HEK293 (cell line): ENCODE measurements around the gene PSME1.
A peak's percentile ranks its signal among the peaks of the same experiment; 100 is the strongest.

Experiments used
- ATF2 ChIP-seq: fragments of 450-650 bp; formaldehyde crosslinking; IDR thresholded peaks from 2 replicates; pipeline ENCODE4 v1.5.1; 2016; ENCODE audit warnings: missing biosample characterization, missing genetic modification characterization, low read depth
- EGR2 ChIP-seq: fragments of 450-650 bp; formaldehyde crosslinking; IDR thresholded peaks from 2 replicates; pipeline ENCODE4 v1.5.1; 2016; ENCODE audit warnings: low read depth, missing biosample characterization, missing genetic modification characterization
- KLF1 ChIP-seq: fragments of 450-650 bp; formaldehyde crosslinking; IDR thresholded peaks from 2 replicates; pipeline ENCODE4 v1.5.1; 2016; ENCODE audit warnings: missing biosample characterization, missing genetic modification characterization
- PRDM4 ChIP-seq: fragments of 450-650 bp; formaldehyde crosslinking; IDR thresholded peaks from 2 replicates; pipeline ENCODE4 v1.5.1; 2017; ENCODE audit warnings: missing biosample characterization, missing genetic modification characterization
- ZBTB1 ChIP-seq: fragments of 450-650 bp; formaldehyde crosslinking; IDR thresholded peaks from 2 replicates; pipeline ENCODE4 v1.5.1; 2016; ENCODE audit warnings: missing biosample characterization, missing genetic modification characterization
- ZBTB10 ChIP-seq: fragments of 450-650 bp; formaldehyde crosslinking; IDR thresholded peaks from 2 replicates; pipeline ENCODE4 v1.5.1; 2016; ENCODE audit warnings: missing biosample characterization, missing genetic modification characterization
- ZBTB7A ChIP-seq: fragments of 450-650 bp; formaldehyde crosslinking; IDR thresholded peaks from 2 replicates; pipeline ENCODE4 v1.5.1; 2016; ENCODE audit warnings: low read depth, missing biosample characterization, missing genetic modification characterization
- ZFP69B ChIP-seq: fragments of 450-650 bp; formaldehyde crosslinking; IDR thresholded peaks from 2 replicates; pipeline ENCODE4 v1.5.1; 2016; ENCODE audit warnings: missing biosample characterization, missing genetic modification characterization
- ZNF184 ChIP-seq: fragments of 450-650 bp; IDR thresholded peaks from 2 replicates; pipeline ENCODE4 v1.5.1; 2018; ENCODE audit warnings: missing biosample characterization, mild to moderate bottlenecking, missing genetic modification characterization
- ZNF366 ChIP-seq: fragments of 450-650 bp; formaldehyde crosslinking; conservative IDR thresholded peaks from 2 replicates; pipeline ENCODE4 v1.5.1; 2016; ENCODE audit warnings: missing biosample characterization, missing genetic modification characterization
- ZNF473 ChIP-seq: fragments of 450-650 bp; formaldehyde crosslinking; IDR thresholded peaks from 2 replicates; pipeline ENCODE4 v1.5.1; 2017; ENCODE audit warnings: missing biosample characterization, missing genetic modification characterization
- ZNF513 ChIP-seq: fragments of 450-650 bp; IDR thresholded peaks from 2 replicates; pipeline ENCODE4 v1.5.1; 2018; ENCODE audit warnings: missing biosample characterization, missing genetic modification characterization
- ZNF514 ChIP-seq: fragments of 450-650 bp; formaldehyde crosslinking; IDR thresholded peaks from 2 replicates; pipeline ENCODE4 v1.5.1; 2016; ENCODE audit warnings: missing biosample characterization, missing genetic modification characterization
- ZNF544 ChIP-seq: fragments of 450-650 bp; formaldehyde crosslinking; IDR thresholded peaks from 2 replicates; pipeline ENCODE4 v1.5.0; 2017; ENCODE audit warnings: missing biosample characterization, missing genetic modification characterization
- ZNF549 ChIP-seq: fragments of 450-650 bp; IDR thresholded peaks from 2 replicates; pipeline ENCODE4 v1.5.1; 2018; ENCODE audit warnings: missing biosample characterization, missing genetic modification characterization, mild to moderate bottlenecking, inconsistent platforms, moderate library complexity
- ZNF660 ChIP-seq: fragments of 450-650 bp; IDR thresholded peaks from 2 replicates; pipeline ENCODE4 v1.5.1; 2018; ENCODE audit warnings: missing biosample characterization, mild to moderate bottlenecking, missing genetic modification characterization
- ZNF707 ChIP-seq: fragments of 450-650 bp; formaldehyde crosslinking; IDR thresholded peaks from 2 replicates; pipeline ENCODE4 v1.5.1; 2016; ENCODE audit warnings: missing biosample characterization, missing genetic modification characterization
- ZSCAN4 ChIP-seq: fragments of 450-650 bp; formaldehyde crosslinking; IDR thresholded peaks from 2 replicates; pipeline ENCODE4 v1.5.1; 2017; ENCODE audit warnings: missing biosample characterization, missing genetic modification characterization
- TF ChIP-seq, protein P1 (sequence below): fragments of 450-650 bp; formaldehyde crosslinking; IDR thresholded peaks from 2 replicates; pipeline ENCODE4 v1.5.1; 2016; ENCODE audit warnings: missing biosample characterization, missing genetic modification characterization
- TF ChIP-seq, protein P2 (sequence below): fragments of 450-650 bp; formaldehyde crosslinking; IDR thresholded peaks from 2 replicates; pipeline ENCODE4 v1.5.1; 2016; ENCODE audit warnings: missing biosample characterization, missing genetic modification characterization
- TF ChIP-seq, protein P3 (sequence below): fragments of 450-650 bp; formaldehyde crosslinking; IDR thresholded peaks from 2 replicates; pipeline ENCODE4 v1.5.1; 2017; ENCODE audit warnings: missing biosample characterization, missing genetic modification characterization
- TF ChIP-seq, protein P4 (sequence below): fragments of 450-650 bp; formaldehyde crosslinking; IDR thresholded peaks from 2 replicates; pipeline ENCODE4 v1.5.1; 2016; ENCODE audit warnings: missing biosample characterization, missing genetic modification characterization

Gene PSME1

GRCh38 chr14:24135834-24136683 is at the start of gene PSME1 (continued):
- peak; percentile 56; the same call in 1 of the 2 replicates for TF ChIP-seq PRDM4 (tag by site-specific recombination)
- TF ChIP-seq EGR2 (tag by site-specific recombination), result peak; percentile 27
- TF ChIP-seq ZBTB1 (tag by site-specific recombination), result 0 out of 2 replicates have a peak, but pooled peaks have one; percentile 7
- no peak for TF ChIP-seq ZNF549 (tag by site-specific recombination)
- 0 out of 2 replicates have a peak, but pooled peaks have one; percentile 14 for TF ChIP-seq ZBTB7A (tag by site-specific recombination)
- no peak for TF ChIP-seq ZNF514 (tag by site-specific recombination)
- TF ChIP-seq ZNF366 (tag by site-specific recombination), result no peak
- no peak for TF ChIP-seq ZNF184 (tag by site-specific recombination)
- TF ChIP-seq ZNF473, result no peak
- peak; percentile 76 for TF ChIP-seq KLF1 (tag by site-specific recombination)
- TF ChIP-seq, protein P1, sequence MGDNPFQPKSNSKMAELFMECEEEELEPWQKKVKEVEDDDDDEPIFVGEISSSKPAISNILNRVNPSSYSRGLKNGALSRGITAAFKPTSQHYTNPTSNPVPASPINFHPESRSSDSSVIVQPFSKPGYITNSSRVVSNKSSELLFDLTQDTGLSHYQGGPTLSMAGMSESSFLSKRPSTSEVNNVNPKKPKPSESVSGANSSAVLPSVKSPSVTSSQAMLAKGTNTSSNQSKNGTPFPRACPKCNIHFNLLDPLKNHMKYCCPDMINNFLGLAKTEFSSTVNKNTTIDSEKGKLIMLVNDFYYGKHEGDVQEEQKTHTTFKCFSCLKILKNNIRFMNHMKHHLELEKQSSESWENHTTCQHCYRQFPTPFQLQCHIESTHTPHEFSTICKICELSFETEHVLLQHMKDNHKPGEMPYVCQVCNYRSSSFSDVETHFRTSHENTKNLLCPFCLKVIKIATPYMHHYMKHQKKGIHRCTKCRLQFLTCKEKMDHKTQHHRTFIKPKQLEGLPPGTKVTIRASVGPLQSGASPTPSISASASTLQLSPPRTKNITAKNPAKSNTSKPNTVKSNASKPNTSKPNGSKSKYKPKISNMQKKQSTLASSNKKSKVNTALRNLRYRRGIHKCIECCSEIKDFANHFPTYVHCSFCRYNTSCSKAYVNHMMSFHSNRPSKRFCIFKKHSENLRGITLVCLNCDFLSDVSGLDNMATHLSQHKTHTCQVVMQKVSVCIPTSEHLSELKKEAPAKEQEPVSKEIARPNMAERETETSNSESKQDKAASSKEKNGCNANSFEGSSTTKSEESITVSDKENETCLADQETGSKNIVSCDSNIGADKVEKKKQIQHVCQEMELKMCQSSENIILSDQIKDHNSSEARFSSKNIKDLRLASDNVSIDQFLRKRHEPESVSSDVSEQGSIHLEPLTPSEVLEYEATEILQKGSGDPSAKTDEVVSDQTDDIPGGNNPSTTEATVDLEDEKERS (tag by site-specific recombination), result no peak
- TF ChIP-seq, protein P2, sequence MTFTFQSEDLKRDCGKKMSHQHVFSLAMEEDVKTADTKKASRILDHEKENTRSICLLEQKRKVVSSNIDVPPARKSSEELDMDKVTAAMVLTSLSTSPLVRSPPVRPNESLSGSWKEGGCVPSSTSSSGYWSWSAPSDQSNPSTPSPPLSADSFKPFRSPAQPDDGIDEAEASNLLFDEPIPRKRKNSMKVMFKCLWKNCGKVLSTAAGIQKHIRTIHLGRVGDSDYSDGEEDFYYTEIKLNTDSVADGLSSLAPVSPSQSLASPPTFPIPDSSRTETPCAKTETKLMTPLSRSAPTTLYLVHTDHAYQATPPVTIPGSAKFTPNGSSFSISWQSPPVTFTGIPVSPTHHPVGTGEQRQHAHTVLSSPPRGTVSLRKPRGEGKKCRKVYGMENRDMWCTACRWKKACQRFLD (tag by site-specific recombination), result no peak
- no peak for TF ChIP-seq ZNF660 (tag by site-specific recombination)
- TF ChIP-seq, protein P3, sequence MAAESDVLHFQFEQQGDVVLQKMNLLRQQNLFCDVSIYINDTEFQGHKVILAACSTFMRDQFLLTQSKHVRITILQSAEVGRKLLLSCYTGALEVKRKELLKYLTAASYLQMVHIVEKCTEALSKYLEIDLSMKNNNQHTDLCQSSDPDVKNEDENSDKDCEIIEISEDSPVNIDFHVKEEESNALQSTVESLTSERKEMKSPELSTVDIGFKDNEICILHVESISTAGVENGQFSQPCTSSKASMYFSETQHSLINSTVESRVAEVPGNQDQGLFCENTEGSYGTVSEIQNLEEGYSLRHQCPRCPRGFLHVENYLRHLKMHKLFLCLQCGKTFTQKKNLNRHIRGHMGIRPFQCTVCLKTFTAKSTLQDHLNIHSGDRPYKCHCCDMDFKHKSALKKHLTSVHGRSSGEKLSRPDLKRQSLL (tag by site-specific recombination), result no peak
- no peak for TF ChIP-seq ZNF544
- TF ChIP-seq ZBTB10 (tag by site-specific recombination), result no peak
- TF ChIP-seq, protein P4, sequence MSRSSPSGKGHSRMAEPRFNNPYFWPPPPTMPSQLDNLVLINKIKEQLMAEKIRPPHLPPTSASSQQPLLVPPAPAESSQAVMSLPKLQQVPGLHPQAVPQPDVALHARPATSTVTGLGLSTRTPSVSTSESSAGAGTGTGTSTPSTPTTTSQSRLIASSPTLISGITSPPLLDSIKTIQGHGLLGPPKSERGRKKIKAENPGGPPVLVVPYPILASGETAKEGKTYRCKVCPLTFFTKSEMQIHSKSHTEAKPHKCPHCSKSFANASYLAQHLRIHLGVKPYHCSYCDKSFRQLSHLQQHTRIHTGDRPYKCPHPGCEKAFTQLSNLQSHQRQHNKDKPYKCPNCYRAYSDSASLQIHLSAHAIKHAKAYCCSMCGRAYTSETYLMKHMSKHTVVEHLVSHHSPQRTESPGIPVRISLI (tag by site-specific recombination), result no peak
- no peak for TF ChIP-seq ZSCAN4
- peak; percentile 18; the same call in 1 of the 2 replicates for TF ChIP-seq ZFP69B (tag by site-specific recombination)
- no peak for TF ChIP-seq ZNF513
- TF ChIP-seq ZNF707 (tag by site-specific recombination), result no peak
- no peak for TF ChIP-seq ATF2 (tag by site-specific recombination)
